ENCODE measurements around the gene PCGF3.
"Not testable (repeated sequence)": the region's sequence is repeated elsewhere in the genome, so short reads cannot be mapped to it uniquely, and the experiment has no call there.

PCGF3 gene

GRCh38 chr4:772118-772517 is 66.5 kb downstream of the PCGF3 start:
- no peak overlapping the region for H3K18ac ChIP-seq (ENCODE audit: low read depth in 1 of 2, low read length in 2 of 2)
- peak overlapping the region; percentile 56 for H3K9ac ChIP-seq (ENCODE audit: low read length)
- no peak overlapping the region for H2BK120ac ChIP-seq (ENCODE audit: low read depth, low read length)
- H2BK12ac ChIP-seq (ENCODE audit: low read length in 2 of 2) = no peak overlapping the region
- H3K36me3 ChIP-seq (ENCODE audit: control insufficient read depth in 1 of 2, insufficient read depth in 2 of 2, low read depth in 1 of 2, low read length in 2 of 2) = peaks cover 66 to 77% of the 10 kb centered on the region in 2 experiments
- no peak overlapping the region for H3K4me3 ChIP-seq (ENCODE audit: insufficient read depth in 1 of 2, low read depth in 1 of 2, low read length in 2 of 2)
- no peak overlapping the region for H3K4me2 ChIP-seq (ENCODE audit: low read length, poor library complexity, severe bottlenecking)
- peaks cover 2% of the 10 kb centered on the region for H3K79me1 ChIP-seq (replicated peaks; ENCODE audit: low read length, poor library complexity, severe bottlenecking)
- no peak overlapping the region for H3K4ac ChIP-seq (ENCODE audit: low read depth in 1 of 2, low read length in 2 of 2)
- H3K14ac ChIP-seq (ENCODE audit: low read length in 2 of 2) = no peak overlapping the region
- H3K4me1 ChIP-seq (ENCODE audit: control insufficient read depth, insufficient read depth, low read depth, low read length) = peaks cover 26% of the 10 kb centered on the region
- H3K27ac ChIP-seq (ENCODE audit: low read length, poor library complexity, severe bottlenecking) = no peak overlapping the region
- DNase-seq = no peak
- H2BK5ac ChIP-seq (ENCODE audit: low read depth, low read length, poor library complexity, severe bottlenecking) = no peak overlapping the region
- WGBS = 79% methylated on average over 4 of the region's 7 CpGs
- H4K91ac ChIP-seq (ENCODE audit: low read length) = no peak overlapping the region
- H4K8ac ChIP-seq (ENCODE audit: low read length) = no peak overlapping the region
- H3K23ac ChIP-seq (ENCODE audit: low read length in 2 of 2) = no peak overlapping the region
- H2AFZ ChIP-seq (ENCODE audit: low read depth, low read length) = no peak overlapping the region
- H3K9me3 ChIP-seq (ENCODE audit: control insufficient read depth, low read length) = no peaks in the 10 kb centered on the region
- no peak overlapping the region for H2AK5ac ChIP-seq (ENCODE audit: low read length, severe bottlenecking)
- H3K27me3 ChIP-seq (ENCODE audit: control insufficient read depth in 1 of 2, insufficient read depth in 1 of 2, low read length in 2 of 2) = no peaks in the 10 kb centered on the region
- no peak overlapping the region for H2BK15ac ChIP-seq (ENCODE audit: low read depth, poor library complexity, severe bottlenecking)

GRCh38 chr4:772776-773175 is 67.1 kb downstream of the PCGF3 start:
- Histone ChIP-seq H3K4me1 (ENCODE audit: control insufficient read depth, insufficient read depth, low read depth, low read length) (peaks cover 26% of the 10 kb centered on the region), H2AK5ac (ENCODE audit: low read length, severe bottlenecking) (no peak overlapping the region), H3K36me3 (ENCODE audit: control insufficient read depth in 1 of 2, insufficient read depth in 2 of 2, low read depth in 1 of 2, low read length in 2 of 2) (peaks cover 69 to 77% of the 10 kb centered on the region in 2 experiments), H3K79me1 (replicated peaks; ENCODE audit: low read length, poor library complexity, severe bottlenecking) (peaks cover 2% of the 10 kb centered on the region), H4K91ac (ENCODE audit: low read length) (no peak overlapping the region), H2BK12ac (ENCODE audit: low read length in 2 of 2) (no peak overlapping the region), H3K4ac (ENCODE audit: low read depth in 1 of 2, low read length in 2 of 2) (no peak overlapping the region), H3K23ac (ENCODE audit: low read length in 2 of 2) (peak overlapping the region in 1 of 2 experiments; percentile 50), H3K9ac (ENCODE audit: low read length) (peak overlapping the region; percentile 26), H3K9me3 (ENCODE audit: control insufficient read depth, low read length) (no peaks in the 10 kb centered on the region), H3K27me3 (ENCODE audit: control insufficient read depth in 1 of 2, insufficient read depth in 1 of 2, low read length in 2 of 2) (no peaks in the 10 kb centered on the region), H2AFZ (ENCODE audit: low read depth, low read length) (no peak overlapping the region), H2BK120ac (ENCODE audit: low read depth, low read length) (no peak overlapping the region), H3K27ac (ENCODE audit: low read length, poor library complexity, severe bottlenecking) (no peak overlapping the region), H3K18ac (ENCODE audit: low read depth in 1 of 2, low read length in 2 of 2) (no peak overlapping the region), H2BK15ac (ENCODE audit: low read depth, poor library complexity, severe bottlenecking) (no peak overlapping the region), H2BK5ac (ENCODE audit: low read depth, low read length, poor library complexity, severe bottlenecking) (no peak overlapping the region), H4K8ac (ENCODE audit: low read length) (no peak overlapping the region), H3K4me2 (ENCODE audit: low read length, poor library complexity, severe bottlenecking) (no peak overlapping the region), H3K14ac (ENCODE audit: low read length in 2 of 2) (no peak overlapping the region), H3K4me3 (ENCODE audit: insufficient read depth in 1 of 2, low read depth in 1 of 2, low read length in 2 of 2) (no peak overlapping the region)
- no peak for DNase-seq
- 95% methylated on average over 8 of the region's 8 CpGs for WGBS

GRCh38 chr4:773214-773613 is 67.6 kb downstream of the PCGF3 start:
- H4K91ac ChIP-seq (ENCODE audit: low read length) = no peak overlapping the region
- no peak overlapping the region for H2BK15ac ChIP-seq (ENCODE audit: low read depth, poor library complexity, severe bottlenecking)
- DNase-seq = no peak
- H2AFZ ChIP-seq (ENCODE audit: low read depth, low read length) = no peak overlapping the region
- no peak overlapping the region for H2BK5ac ChIP-seq (ENCODE audit: low read depth, low read length, poor library complexity, severe bottlenecking)
- H2AK5ac ChIP-seq (ENCODE audit: low read length, severe bottlenecking) = no peak overlapping the region
- no peak overlapping the region for H3K18ac ChIP-seq (ENCODE audit: low read depth in 1 of 2, low read length in 2 of 2)
- no peak overlapping the region for H3K23ac ChIP-seq (ENCODE audit: low read length in 2 of 2)
- H4K8ac ChIP-seq (ENCODE audit: low read length) = no peak overlapping the region
- no peak overlapping the region for H3K27ac ChIP-seq (ENCODE audit: low read length, poor library complexity, severe bottlenecking)
- no peak overlapping the region for H3K4me2 ChIP-seq (ENCODE audit: low read length, poor library complexity, severe bottlenecking)
- peaks cover 2% of the 10 kb centered on the region for H3K79me1 ChIP-seq (replicated peaks; ENCODE audit: low read length, poor library complexity, severe bottlenecking)
- peaks cover 26% of the 10 kb centered on the region for H3K4me1 ChIP-seq (ENCODE audit: control insufficient read depth, insufficient read depth, low read depth, low read length)
- no peak overlapping the region for H3K4me3 ChIP-seq (ENCODE audit: insufficient read depth in 1 of 2, low read depth in 1 of 2, low read length in 2 of 2)
- H3K14ac ChIP-seq (ENCODE audit: low read length in 2 of 2) = no peak overlapping the region
- no peak overlapping the region for H3K4ac ChIP-seq (ENCODE audit: low read depth in 1 of 2, low read length in 2 of 2)
- H3K9me3 ChIP-seq (ENCODE audit: control insufficient read depth, low read length) = no peaks in the 10 kb centered on the region
- no peak overlapping the region for H2BK12ac ChIP-seq (ENCODE audit: low read length in 2 of 2)
- H2BK120ac ChIP-seq (ENCODE audit: low read depth, low read length) = no peak overlapping the region
- WGBS = 99% methylated on average over 7 of the region's 9 CpGs
- H3K27me3 ChIP-seq (ENCODE audit: control insufficient read depth in 1 of 2, insufficient read depth in 1 of 2, low read length in 2 of 2) = no peaks in the 10 kb centered on the region
- H3K36me3 ChIP-seq (ENCODE audit: control insufficient read depth in 1 of 2, insufficient read depth in 2 of 2, low read depth in 1 of 2, low read length in 2 of 2) = peaks cover 66 to 77% of the 10 kb centered on the region in 2 experiments
- peak overlapping the region; percentile 26 for H3K9ac ChIP-seq (ENCODE audit: low read length)

- Histone ChIP-seq H3K4me1 (ENCODE audit: control insufficient read depth, insufficient read depth, low read depth, low read length) (peaks cover 28% of the 10 kb centered on the region), H3K36me3 (ENCODE audit: control insufficient read depth in 1 of 2, insufficient read depth in 2 of 2, low read depth in 1 of 2, low read length in 2 of 2) (peaks cover 69 to 76% of the 10 kb centered on the region in 2 experiments)
- not testable (repeated sequence) for DNase-seq; H4K8ac ChIP-seq (ENCODE audit: low read length); H2BK15ac ChIP-seq (ENCODE audit: low read depth, poor library complexity, severe bottlenecking); H3K4me3 ChIP-seq (ENCODE audit: insufficient read depth in 1 of 2, low read depth in 1 of 2, low read length in 2 of 2); H3K4me2 ChIP-seq (ENCODE audit: low read length, poor library complexity, severe bottlenecking); H3K27me3 ChIP-seq (ENCODE audit: control insufficient read depth in 1 of 2, insufficient read depth in 1 of 2, low read length in 2 of 2); H2BK12ac ChIP-seq (ENCODE audit: low read length in 2 of 2); H3K4ac ChIP-seq (ENCODE audit: low read depth in 1 of 2, low read length in 2 of 2); H3K14ac ChIP-seq (ENCODE audit: low read length in 2 of 2); H4K91ac ChIP-seq (ENCODE audit: low read length); H2AFZ ChIP-seq (ENCODE audit: low read depth, low read length); H3K79me1 ChIP-seq (replicated peaks; ENCODE audit: low read length, poor library complexity, severe bottlenecking); H3K9ac ChIP-seq (ENCODE audit: low read length); H3K23ac ChIP-seq (ENCODE audit: low read length in 2 of 2); H3K18ac ChIP-seq (ENCODE audit: low read depth in 1 of 2, low read length in 2 of 2); H3K27ac ChIP-seq (ENCODE audit: low read length, poor library complexity, severe bottlenecking); H2BK5ac ChIP-seq (ENCODE audit: low read depth, low read length, poor library complexity, severe bottlenecking); H3K9me3 ChIP-seq (ENCODE audit: control insufficient read depth, low read length); H2AK5ac ChIP-seq (ENCODE audit: low read length, severe bottlenecking); H2BK120ac ChIP-seq (ENCODE audit: low read depth, low read length)
- 97% methylated on average over 28 of the region's 30 CpGs for WGBS
Observed at GRCh38 chr4:774419-775092, 68.9 kb downstream of the PCGF3 start.

All from mesenchymal stem cell (in vitro differentiated cells and primary cell).